Parathyroid adenoma (tissue), 2 donors: ENCODE results near the gene TMEM86A.
A peak's percentile ranks its signal among the peaks of the same experiment; 100 is the strongest.
"Not testable (repeated sequence)": the region's sequence is repeated elsewhere in the genome, so short reads cannot be mapped to it uniquely, and the experiment has no call there.

Source experiments
- H2AFZ ChIP-seq: fragments of 300-600 bp; sonication (generic); one replicate; pipeline ENCODE4 v1.7.0; 2017; ENCODE audit warnings: antibody characterized with exemption, mild to moderate bottlenecking
- H3K27ac ChIP-seq: fragments of 300-600 bp; sonication (generic); one replicate; pipeline ENCODE4 v1.7.0; 2017
- H3K27me3 ChIP-seq: fragments of 300-600 bp; sonication (generic); one replicate; pipeline ENCODE4 v1.7.0; 2017; ENCODE audit warnings: low read length; ENCODE audit not compliant: control insufficient read depth, insufficient read depth
- H3K36me3 ChIP-seq: fragments of 300-600 bp; sonication (generic); one replicate; pipeline ENCODE4 v1.7.0; 2017; ENCODE audit warnings: low read length; ENCODE audit not compliant: control insufficient read depth, insufficient read depth
- H3K4me1 ChIP-seq: fragments of 300-600 bp; sonication (generic); one replicate; pipeline ENCODE4 v1.7.0; 2017; ENCODE audit warnings: control low read depth
- H3K4me2 ChIP-seq: fragments of 300-600 bp; sonication (generic); one replicate; pipeline ENCODE4 v1.7.0; 2017; ENCODE audit warnings: low read length
- H3K4me3 ChIP-seq: fragments of 300-600 bp; sonication (generic); one replicate; pipeline ENCODE4 v1.7.0; 2017; ENCODE audit warnings: low read depth, low read length
- H3K79me2 ChIP-seq: fragments of 300-600 bp; sonication (generic); one replicate; pipeline ENCODE4 v1.7.0; 2017; ENCODE audit warnings: control low read depth
- H3K9ac ChIP-seq: fragments of 300-600 bp; sonication (generic); one replicate; pipeline ENCODE4 v1.7.0; 2017; ENCODE audit warnings: mild to moderate bottlenecking
- H3K9me3 ChIP-seq: fragments of 300-600 bp; sonication (generic); one replicate; pipeline ENCODE4 v1.7.0; 2017; ENCODE audit warnings: low read length; ENCODE audit not compliant: control insufficient read depth
- TF ChIP-seq, protein P1 (sequence below): fragments of 300-600 bp; sonication (generic); IDR thresholded peaks from one replicate; pipeline ENCODE4 v1.7.0; 2017; ENCODE audit warnings: antibody characterized with exemption, mild to moderate bottlenecking
- donor health status: primary hyperparathyroidism.

Gene TMEM86A

DNA sequence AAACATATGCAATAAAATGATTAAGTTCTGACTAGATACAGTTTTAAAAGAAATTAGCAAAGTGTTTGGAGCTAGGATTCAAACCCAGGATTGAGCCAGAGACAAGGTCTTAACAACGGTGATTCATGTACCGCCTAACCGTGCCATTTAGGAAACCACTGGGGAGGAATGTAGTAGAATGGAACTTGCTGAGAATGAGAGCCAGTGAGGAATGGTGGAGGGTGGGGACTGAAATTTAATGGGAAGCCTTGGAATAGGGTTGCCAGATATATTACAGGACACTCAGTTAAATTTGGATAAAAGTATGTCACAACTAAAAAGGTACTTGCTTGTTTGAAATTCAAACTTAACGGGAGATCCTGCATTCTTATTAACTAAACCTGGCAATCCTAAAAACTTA, 30.4 kb upstream of the TMEM86A start:
- Histone ChIP-seq H3K9me3 (no peaks in the 10 kb centered on the region), H3K4me3 (no peak overlapping the region), H3K27ac (no peak overlapping the region), H3K27me3 (no peaks in the 10 kb centered on the region), H3K79me2 (no peaks in the 10 kb centered on the region), H3K36me3 (no peaks in the 10 kb centered on the region), H3K4me2 (no peak overlapping the region), H3K9ac (no peak overlapping the region), H2AFZ (no peak overlapping the region), H3K4me1 (no peaks in the 10 kb centered on the region)
- TF ChIP-seq, protein P1, sequence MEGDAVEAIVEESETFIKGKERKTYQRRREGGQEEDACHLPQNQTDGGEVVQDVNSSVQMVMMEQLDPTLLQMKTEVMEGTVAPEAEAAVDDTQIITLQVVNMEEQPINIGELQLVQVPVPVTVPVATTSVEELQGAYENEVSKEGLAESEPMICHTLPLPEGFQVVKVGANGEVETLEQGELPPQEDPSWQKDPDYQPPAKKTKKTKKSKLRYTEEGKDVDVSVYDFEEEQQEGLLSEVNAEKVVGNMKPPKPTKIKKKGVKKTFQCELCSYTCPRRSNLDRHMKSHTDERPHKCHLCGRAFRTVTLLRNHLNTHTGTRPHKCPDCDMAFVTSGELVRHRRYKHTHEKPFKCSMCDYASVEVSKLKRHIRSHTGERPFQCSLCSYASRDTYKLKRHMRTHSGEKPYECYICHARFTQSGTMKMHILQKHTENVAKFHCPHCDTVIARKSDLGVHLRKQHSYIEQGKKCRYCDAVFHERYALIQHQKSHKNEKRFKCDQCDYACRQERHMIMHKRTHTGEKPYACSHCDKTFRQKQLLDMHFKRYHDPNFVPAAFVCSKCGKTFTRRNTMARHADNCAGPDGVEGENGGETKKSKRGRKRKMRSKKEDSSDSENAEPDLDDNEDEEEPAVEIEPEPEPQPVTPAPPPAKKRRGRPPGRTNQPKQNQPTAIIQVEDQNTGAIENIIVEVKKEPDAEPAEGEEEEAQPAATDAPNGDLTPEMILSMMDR: no peak

DNA sequence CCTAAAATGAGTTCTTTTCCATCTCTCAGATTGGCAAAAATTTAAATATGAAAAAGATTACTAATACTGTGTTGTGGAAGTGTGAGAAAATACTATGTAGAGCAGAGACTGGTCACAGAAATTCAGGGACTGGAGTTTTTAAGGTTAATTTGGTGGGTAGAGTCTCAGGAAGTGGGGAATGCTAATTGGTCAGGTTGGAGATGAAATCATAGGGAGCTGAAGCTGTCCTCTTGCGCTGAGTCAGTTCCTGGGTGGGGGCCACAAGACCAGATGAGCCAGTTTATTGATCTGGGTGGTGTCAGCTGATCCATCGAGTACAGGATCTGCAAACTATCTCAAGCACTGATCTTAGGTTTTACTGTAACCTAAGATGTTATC, 29.4 kb upstream of the TMEM86A start:
- Histone ChIP-seq H3K27me3 (no peaks in the 10 kb centered on the region), H3K4me3 (no peak overlapping the region), H3K9ac (no peak overlapping the region), H2AFZ (peak overlapping the region; percentile 17), H3K27ac (no peak overlapping the region), H3K9me3 (no peaks in the 10 kb centered on the region), H3K36me3 (no peaks in the 10 kb centered on the region), H3K79me2 (no peaks in the 10 kb centered on the region), H3K4me1 (no peaks in the 10 kb centered on the region), H3K4me2 (no peak overlapping the region)
- TF ChIP-seq, protein P1: no peak

DNA sequence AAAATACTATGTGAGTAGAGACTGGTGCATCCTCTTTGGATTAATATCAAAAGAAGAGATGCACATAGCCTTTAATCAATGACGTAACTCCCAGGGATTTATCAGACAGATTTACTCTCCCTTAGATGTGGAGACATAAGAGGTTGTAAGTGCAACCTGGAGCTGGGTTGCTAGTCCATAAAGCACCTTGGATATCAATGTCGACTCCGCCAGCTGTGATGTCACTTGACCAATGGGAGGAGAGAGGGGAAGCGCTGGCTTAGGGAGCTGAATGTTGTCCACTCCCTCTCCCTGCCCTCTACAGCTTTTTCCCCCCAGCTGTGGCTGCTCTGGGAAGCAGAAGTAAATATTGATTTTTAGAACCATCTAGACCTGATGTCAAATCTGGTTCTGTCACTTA, 28.9 kb upstream of the TMEM86A start:
- peak overlapping the region; percentile 17 for H2AFZ ChIP-seq
- H3K27ac ChIP-seq: no peak overlapping the region
- H3K27me3 ChIP-seq: no peaks in the 10 kb centered on the region
- TF ChIP-seq, protein P1: no peak
- H3K36me3 ChIP-seq: no peaks in the 10 kb centered on the region
- no peaks in the 10 kb centered on the region for H3K9me3 ChIP-seq
- H3K4me3 ChIP-seq: no peak overlapping the region
- no peak overlapping the region for H3K9ac ChIP-seq
- H3K4me1 ChIP-seq: no peaks in the 10 kb centered on the region
- no peak overlapping the region for H3K4me2 ChIP-seq
- no peaks in the 10 kb centered on the region for H3K79me2 ChIP-seq

DNA sequence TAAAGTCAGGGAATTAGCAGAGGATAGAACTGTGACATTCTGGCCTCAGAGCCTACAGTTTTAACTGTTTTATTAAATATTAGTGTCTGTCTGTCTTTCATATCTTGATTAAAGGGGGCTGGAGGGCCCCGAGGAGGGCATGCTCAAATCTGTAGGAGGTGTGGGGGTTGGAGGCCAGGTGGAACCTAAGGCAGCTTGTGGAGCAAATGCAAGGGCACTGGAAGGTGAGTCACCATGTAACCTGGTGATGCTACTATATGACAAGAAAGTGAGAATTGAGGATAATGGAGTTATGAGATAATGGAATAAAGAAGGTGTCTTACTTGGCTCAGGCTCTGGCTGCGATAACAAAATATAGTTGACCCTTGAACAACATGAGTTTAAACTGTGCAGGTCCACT, 27.3 kb upstream of the TMEM86A start:
- Histone ChIP-seq H3K4me3 (no peak overlapping the region), H3K9ac (no peak overlapping the region), H3K4me1 (no peaks in the 10 kb centered on the region), H3K27ac (no peak overlapping the region), H3K9me3 (no peaks in the 10 kb centered on the region), H3K36me3 (no peaks in the 10 kb centered on the region), H3K27me3 (no peaks in the 10 kb centered on the region), H2AFZ (no peak overlapping the region), H3K4me2 (no peak overlapping the region), H3K79me2 (no peaks in the 10 kb centered on the region)
- TF ChIP-seq, protein P1: no peak

DNA sequence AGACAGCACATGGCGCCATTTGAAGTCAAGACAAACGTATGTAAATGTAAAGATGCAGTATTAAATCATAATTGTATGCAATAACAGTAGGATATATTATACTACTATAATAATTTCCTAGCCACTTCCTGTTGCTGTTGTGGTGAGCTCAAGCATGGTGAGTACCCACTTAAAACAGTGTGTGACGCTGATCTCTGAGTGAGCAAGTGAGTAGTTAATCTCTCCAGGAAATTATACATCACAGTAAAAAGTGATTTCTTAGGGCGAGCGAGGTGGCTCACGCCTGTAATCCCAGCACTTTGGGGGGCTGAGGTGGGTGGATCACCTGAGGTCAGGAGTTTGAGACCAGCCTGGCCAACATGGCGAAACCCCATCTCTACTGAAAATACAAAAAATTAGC, 26.4 kb upstream of the TMEM86A start:
- H2AFZ ChIP-seq, H3K9ac ChIP-seq, H3K4me3 ChIP-seq, H3K79me2 ChIP-seq, H3K4me1 ChIP-seq, H3K4me2 ChIP-seq, H3K27me3 ChIP-seq, H3K27ac ChIP-seq, H3K9me3 ChIP-seq, H3K36me3 ChIP-seq: not testable (repeated sequence)
